ENCODE results near the gene ZBED4. TPM values are rescaled to one million over a fixed set of nuclear protein-coding genes. Genes with fewer than 3 reads are reported as not detected.

The ZBED4 gene
- total and polyA plus RNA-seq, 8 donors, result 12.8 to 19.8 (median 15.1) TPM

DNA sequence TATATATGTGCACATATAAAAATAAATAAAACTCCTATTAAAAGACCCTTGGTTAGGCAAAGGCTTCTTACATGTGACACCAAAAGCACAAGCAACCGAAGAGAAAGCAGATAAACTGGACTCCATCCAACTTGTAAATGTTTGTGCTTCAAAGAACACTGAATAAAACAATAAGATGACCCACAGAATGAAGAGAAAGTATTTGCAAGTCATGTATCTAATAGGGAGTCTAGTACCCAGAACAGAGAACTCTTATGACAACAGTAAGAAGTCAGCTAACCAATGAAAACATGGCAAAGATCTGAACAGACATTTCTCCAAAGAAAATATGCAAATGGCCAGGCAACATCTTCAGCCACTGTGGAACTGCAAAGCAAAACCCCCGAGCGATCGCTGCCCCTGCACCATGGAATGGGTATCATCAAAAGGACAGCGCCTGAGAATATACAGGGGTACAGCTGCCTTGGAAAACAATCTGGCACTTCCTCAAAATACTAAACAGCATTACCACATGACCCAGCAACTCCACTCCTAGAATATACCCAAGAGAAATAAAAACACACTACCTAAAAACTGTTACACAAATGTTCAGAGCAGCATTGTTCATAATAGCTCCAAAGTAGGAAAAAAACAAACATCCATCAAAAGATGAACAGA is 43.2 kb upstream of the ZBED4 start:
- intact Hi-C loops (cut with DNase I), result no loop called here

DNA sequence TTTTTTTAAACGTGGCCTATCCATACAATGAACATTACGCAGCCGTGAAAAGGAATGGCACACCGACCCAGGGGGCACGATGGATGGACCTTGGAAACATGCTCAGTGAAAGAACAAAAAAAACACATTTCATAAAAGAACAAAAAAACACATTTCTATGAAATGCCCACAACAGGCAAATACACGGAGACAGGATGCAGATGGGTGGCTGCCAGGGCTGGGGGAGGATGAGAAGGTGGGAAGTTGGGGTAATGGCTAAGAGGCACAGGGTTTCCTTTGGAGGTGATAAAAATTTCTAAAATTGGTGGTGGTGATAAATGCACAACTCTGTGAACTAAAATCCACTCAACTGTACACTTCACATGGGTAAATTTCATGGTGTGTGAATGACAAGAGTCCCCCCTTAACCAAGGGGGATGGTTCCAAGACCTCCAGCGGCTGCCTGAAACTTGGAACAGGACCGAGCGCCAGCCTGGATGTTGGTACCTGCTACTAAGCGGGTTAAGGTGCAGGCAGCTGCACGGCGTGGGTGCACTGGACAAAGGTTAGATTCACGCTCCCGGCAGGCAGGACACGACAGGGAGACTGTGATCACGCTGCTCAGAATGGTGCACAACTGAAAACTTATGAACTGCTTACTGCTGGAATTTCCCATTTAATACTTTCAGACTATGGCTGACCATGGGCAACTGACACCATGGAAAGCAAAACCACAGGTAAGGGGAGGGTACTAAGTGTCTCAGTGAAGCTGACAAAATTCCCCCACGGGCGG is 42.4 kb upstream of the ZBED4 start:
- TF ChIP-seq, protein P1, sequence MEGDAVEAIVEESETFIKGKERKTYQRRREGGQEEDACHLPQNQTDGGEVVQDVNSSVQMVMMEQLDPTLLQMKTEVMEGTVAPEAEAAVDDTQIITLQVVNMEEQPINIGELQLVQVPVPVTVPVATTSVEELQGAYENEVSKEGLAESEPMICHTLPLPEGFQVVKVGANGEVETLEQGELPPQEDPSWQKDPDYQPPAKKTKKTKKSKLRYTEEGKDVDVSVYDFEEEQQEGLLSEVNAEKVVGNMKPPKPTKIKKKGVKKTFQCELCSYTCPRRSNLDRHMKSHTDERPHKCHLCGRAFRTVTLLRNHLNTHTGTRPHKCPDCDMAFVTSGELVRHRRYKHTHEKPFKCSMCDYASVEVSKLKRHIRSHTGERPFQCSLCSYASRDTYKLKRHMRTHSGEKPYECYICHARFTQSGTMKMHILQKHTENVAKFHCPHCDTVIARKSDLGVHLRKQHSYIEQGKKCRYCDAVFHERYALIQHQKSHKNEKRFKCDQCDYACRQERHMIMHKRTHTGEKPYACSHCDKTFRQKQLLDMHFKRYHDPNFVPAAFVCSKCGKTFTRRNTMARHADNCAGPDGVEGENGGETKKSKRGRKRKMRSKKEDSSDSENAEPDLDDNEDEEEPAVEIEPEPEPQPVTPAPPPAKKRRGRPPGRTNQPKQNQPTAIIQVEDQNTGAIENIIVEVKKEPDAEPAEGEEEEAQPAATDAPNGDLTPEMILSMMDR (IDR thresholded peaks at IDR 0.05), result no peak
- H3K4me1 ChIP-seq, result peaks cover 0 to 69% of the 10 kb centered on the region in 2 donors
- peaks cover 0 to 33% of the 10 kb centered on the region in 2 donors for H3K36me3 ChIP-seq
- DNase-seq, result peak in 1 of 4 donors; percentile 37
- H3K4me3 ChIP-seq, result no peak overlapping the region
- H3K27me3 ChIP-seq, result no peaks in the 10 kb centered on the region
- no peak for ATAC-seq
- intact Hi-C loops (cut with DNase I), result no loop called here
- no peak overlapping the region for H3K27ac ChIP-seq
- H3K9me3 ChIP-seq, result no peaks in the 10 kb centered on the region

More for the DNA sequence above, 43.2 kb upstream of the ZBED4 start:
- no peak for ATAC-seq
- Histone ChIP-seq H3K9me3 (no peaks in the 10 kb centered on the region), H3K4me3 (no peak overlapping the region), H3K27me3 (no peaks in the 10 kb centered on the region), H3K4me1 (peaks cover 0 to 68% of the 10 kb centered on the region in 2 donors), H3K27ac (peak overlapping the region in 1 of 2 donors; percentile 2), H3K36me3 (peaks cover 0 to 29% of the 10 kb centered on the region in 2 donors)
- DNase-seq, result peak in 1 of 4 donors; percentile 38
- TF ChIP-seq, protein P1 (IDR thresholded peaks at IDR 0.05), result no peak

- no peak overlapping the region for H3K27ac ChIP-seq
- DNase-seq, result peak in 1 of 4 donors; percentile 59
- ATAC-seq, result peak; percentile 16
- peaks cover 0 to 69% of the 10 kb centered on the region in 2 donors for H3K4me1 ChIP-seq
- intact Hi-C loops (cut with DNase I), result no loop called here
- peaks cover 0 to 49% of the 10 kb centered on the region in 2 donors for H3K36me3 ChIP-seq
- no peak overlapping the region for H3K4me3 ChIP-seq
- H3K9me3 ChIP-seq, result no peaks in the 10 kb centered on the region
- TF ChIP-seq, protein P1 (IDR thresholded peaks at IDR 0.05), result no peak
- H3K27me3 ChIP-seq, result no peaks in the 10 kb centered on the region
Measured at GRCh38 chr22:49812838-49813237, 40.8 kb upstream of the ZBED4 start.

GRCh38 chr22:49814164-49814686 is 39.4 kb upstream of the ZBED4 start:
- no peaks in the 10 kb centered on the region for H3K27me3 ChIP-seq
- intact Hi-C loops (cut with DNase I), result no loop called here
- no peak overlapping the region for H3K27ac ChIP-seq
- H3K4me1 ChIP-seq, result peaks cover 0 to 55% of the 10 kb centered on the region in 2 donors
- TF ChIP-seq, protein P1 (IDR thresholded peaks at IDR 0.05), result no peak
- H3K9me3 ChIP-seq, result no peaks in the 10 kb centered on the region
- peaks cover 0 to 62% of the 10 kb centered on the region in 2 donors for H3K36me3 ChIP-seq
- no peak overlapping the region for H3K4me3 ChIP-seq
- ATAC-seq (no peak), DNase-seq (peak in 1 of 4 donors; percentile 67)

- Histone ChIP-seq H3K27me3 (no peaks in the 10 kb centered on the region), H3K4me1 (peaks cover 0 to 49% of the 10 kb centered on the region in 2 donors), H3K4me3 (no peak overlapping the region), H3K9me3 (no peaks in the 10 kb centered on the region), H3K36me3 (peaks cover 0 to 69% of the 10 kb centered on the region in 2 donors), H3K27ac (no peak overlapping the region)
- intact Hi-C loops (cut with DNase I), result no loop called here
- TF ChIP-seq, protein P1 (IDR thresholded peaks at IDR 0.05), result no peak
- ATAC-seq, result no peak
- no peak for DNase-seq
Measured at GRCh38 chr22:49814856-49815255, 38.8 kb upstream of the ZBED4 start.
